Measurements from ENCODE around the gene SNRPN.

The SNRPN gene

DNA sequence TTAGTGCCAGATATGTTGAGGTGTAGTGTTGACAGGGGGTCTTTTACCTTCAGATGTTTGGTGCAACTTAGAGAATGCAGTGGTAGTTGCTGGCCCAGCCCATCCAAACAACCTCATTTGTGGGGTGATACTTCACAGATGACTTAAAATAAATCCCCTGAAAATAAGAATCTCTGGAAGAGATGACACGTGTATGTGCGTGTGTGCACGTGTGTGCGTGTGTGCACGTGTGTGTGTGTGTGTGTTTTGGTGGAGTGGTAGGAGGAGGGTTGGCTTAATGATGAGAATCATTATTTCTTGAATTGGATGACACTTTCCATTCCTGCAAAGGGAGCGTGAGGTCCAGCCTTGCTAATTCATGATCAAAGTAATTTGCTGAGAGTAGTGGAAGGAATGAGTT, 31.9 kb downstream of the SNRPN start:
- peaks cover 10% of the 10 kb centered on the region for H3K79me2 ChIP-seq (ENCODE audit: low read length)
- no peak overlapping the region for H3K4me3 ChIP-seq (ENCODE audit: low read length)
- no peak overlapping the region for H2AFZ ChIP-seq (ENCODE audit: low read depth, low read length)
- H3K9ac ChIP-seq (ENCODE audit: low read length): no peak overlapping the region
- TF ChIP-seq CTCF (IDR thresholded peaks at IDR 0.05; ENCODE audit: low read depth, low read length) (no peak), EZH2phosphoT487 (IDR thresholded peaks at IDR 0.05; ENCODE audit: low read depth) (no peak)
- peaks cover 3% of the 10 kb centered on the region for H3K9me3 ChIP-seq (ENCODE audit: insufficient read depth, low read length)
- H3K36me3 ChIP-seq (replicated peaks; ENCODE audit: low read depth, low read length): peaks cover 78% of the 10 kb centered on the region
- no peaks in the 10 kb centered on the region for H3K27me3 ChIP-seq (ENCODE audit: low read depth, low read length)
- no peaks in the 10 kb centered on the region for H3K4me1 ChIP-seq (ENCODE audit: low read length)
- H4K20me1 ChIP-seq (ENCODE audit: insufficient read depth, low read length): no peaks in the 10 kb centered on the region
- H3K4me2 ChIP-seq (ENCODE audit: low read length): no peak overlapping the region
- H3K27ac ChIP-seq (ENCODE audit: low read length): no peak overlapping the region

DNA sequence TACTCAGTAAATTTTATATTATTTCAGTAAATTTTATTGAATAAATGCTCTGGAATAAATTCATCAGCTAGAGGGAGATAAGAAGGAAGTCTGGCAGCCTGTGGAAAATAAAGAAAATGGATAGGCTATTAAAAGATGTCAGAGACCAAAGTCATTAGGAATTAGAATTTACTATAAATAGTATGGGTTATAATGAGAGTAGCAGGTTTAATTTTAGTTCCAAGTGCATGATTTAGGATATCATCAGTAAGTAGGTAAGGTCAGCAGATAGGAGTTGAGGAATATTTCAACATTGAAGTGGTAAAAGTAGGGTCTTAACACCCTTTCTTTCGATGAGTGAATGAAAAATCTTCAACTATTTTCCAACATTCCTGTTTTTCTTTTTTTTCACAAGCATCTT, 64.6 kb downstream of the SNRPN start:
- H4K20me1 ChIP-seq (ENCODE audit: insufficient read depth, low read length): no peaks in the 10 kb centered on the region
- TF ChIP-seq EZH2phosphoT487 (IDR thresholded peaks at IDR 0.05; ENCODE audit: low read depth) (no peak), CTCF (IDR thresholded peaks at IDR 0.05; ENCODE audit: low read depth, low read length) (no peak)
- H3K4me2 ChIP-seq (ENCODE audit: low read length): no peak overlapping the region
- H3K36me3 ChIP-seq (replicated peaks; ENCODE audit: low read depth, low read length): peaks cover 58% of the 10 kb centered on the region
- no peaks in the 10 kb centered on the region for H3K27me3 ChIP-seq (ENCODE audit: low read depth, low read length)
- H3K4me3 ChIP-seq (ENCODE audit: low read length): no peak overlapping the region
- H3K9ac ChIP-seq (ENCODE audit: low read length): no peak overlapping the region
- no peak overlapping the region for H2AFZ ChIP-seq (ENCODE audit: low read depth, low read length)
- H3K9me3 ChIP-seq (ENCODE audit: insufficient read depth, low read length): no peaks in the 10 kb centered on the region
- H3K79me2 ChIP-seq (ENCODE audit: low read length): no peaks in the 10 kb centered on the region
- no peak overlapping the region for H3K27ac ChIP-seq (ENCODE audit: low read length)
- H3K4me1 ChIP-seq (ENCODE audit: low read length): no peaks in the 10 kb centered on the region

- Histone ChIP-seq H3K27ac (ENCODE audit: low read length) (no peak overlapping the region), H3K36me3 (replicated peaks; ENCODE audit: low read depth, low read length) (peaks cover 78% of the 10 kb centered on the region), H3K27me3 (ENCODE audit: low read depth, low read length) (no peaks in the 10 kb centered on the region), H3K4me1 (ENCODE audit: low read length) (no peaks in the 10 kb centered on the region), H2AFZ (ENCODE audit: low read depth, low read length) (no peak overlapping the region), H3K9ac (ENCODE audit: low read length) (no peak overlapping the region), H4K20me1 (ENCODE audit: insufficient read depth, low read length) (no peaks in the 10 kb centered on the region), H3K4me3 (ENCODE audit: low read length) (no peak overlapping the region), H3K4me2 (ENCODE audit: low read length) (no peak overlapping the region), H3K79me2 (ENCODE audit: low read length) (no peaks in the 10 kb centered on the region), H3K9me3 (ENCODE audit: insufficient read depth, low read length) (peaks cover 5% of the 10 kb centered on the region; the same call in 1 of the 2 replicates)
- TF ChIP-seq EZH2phosphoT487 (IDR thresholded peaks at IDR 0.05; ENCODE audit: low read depth) (no peak), CTCF (IDR thresholded peaks at IDR 0.05; ENCODE audit: low read depth, low read length) (no peak)
Observed at GRCh38 chr15:25022233-25022632, 67.4 kb downstream of the SNRPN start.

Measured in OCI-LY3 (cell line).